NCI-H1930 (cell line): ENCODE data around the gene OSBPL8.

Source experiments
- DNase-seq, 2 experiments: peaks; one replicate each; lab custom pipeline; 2025; lab: John Stamatoyannopoulos, UW

The OSBPL8 gene

GRCh38 chr12:76462668-76463224 lies 96.8 kb downstream of the OSBPL8 start:
- no peak for DNase-seq

GRCh38 chr12:76460807-76461206 lies 98.8 kb downstream of the OSBPL8 start:
- no peak for DNase-seq

GRCh38 chr12:76457818-76458217 lies 101.8 kb downstream of the OSBPL8 start:
- DNase-seq, result no peak

GRCh38 chr12:76457010-76457409 lies 102.6 kb downstream of the OSBPL8 start:
- DNase-seq, result no peak

- peak; percentile 2 to 16 for DNase-seq
Observed at GRCh38 chr12:76455582-76456345, 103.8 kb downstream of the OSBPL8 start.

- no peak for DNase-seq
Observed at GRCh38 chr12:76451528-76451927, 108.0 kb downstream of the OSBPL8 start.

GRCh38 chr12:76450690-76451089 lies 108.9 kb downstream of the OSBPL8 start:
- DNase-seq, result no peak

- no peak for DNase-seq
Observed at GRCh38 chr12:76449993-76450392, 109.6 kb downstream of the OSBPL8 start.

GRCh38 chr12:76449583-76449982 lies 110.0 kb downstream of the OSBPL8 start:
- no peak for DNase-seq

- no peak for DNase-seq
Observed at GRCh38 chr12:76449016-76449415, 110.6 kb downstream of the OSBPL8 start.

- DNase-seq, result no peak
Observed at GRCh38 chr12:76446090-76446489, 113.5 kb downstream of the OSBPL8 start.

GRCh38 chr12:76445462-76445861 lies 114.1 kb downstream of the OSBPL8 start:
- no peak for DNase-seq

- no peak for DNase-seq
Observed at GRCh38 chr12:76444408-76444984, 115.1 kb downstream of the OSBPL8 start.

GRCh38 chr12:76441016-76441415 lies 118.6 kb downstream of the OSBPL8 start:
- DNase-seq, result no peak

- no peak for DNase-seq
Observed at GRCh38 chr12:76432733-76433132, 126.8 kb downstream of the OSBPL8 start.

- DNase-seq, result no peak
Observed at GRCh38 chr12:76428117-76428516, 131.5 kb downstream of the OSBPL8 start.

- no peak for DNase-seq
Observed at GRCh38 chr12:76426160-76426559, 133.4 kb downstream of the OSBPL8 start.

GRCh38 chr12:76424941-76425340 lies 134.6 kb downstream of the OSBPL8 start:
- DNase-seq, result no peak

GRCh38 chr12:76422543-76423438 lies 136.8 kb downstream of the OSBPL8 start:
- DNase-seq, result no peak

- DNase-seq, result no peak
Observed at GRCh38 chr12:76422154-76422542, 137.4 kb downstream of the OSBPL8 start.

GRCh38 chr12:76421046-76421445 lies 138.5 kb downstream of the OSBPL8 start:
- no peak for DNase-seq

- DNase-seq, result no peak
Observed at GRCh38 chr12:76420222-76420621, 139.3 kb downstream of the OSBPL8 start.
